Lower lobe of right lung (tissue), 2 donors: ENCODE results near the gene NAALADL1. TPM values are rescaled to one million over a fixed set of nuclear protein-coding genes. Genes with fewer than 3 reads are reported as not detected.
A peak's percentile ranks its signal among the peaks of the same experiment; 100 is the strongest.

Experiments
- ATAC-seq, 2 donors: fragments of 200-7000 bp; cut with Tn5 transposase; one replicate each; pipeline ENCODE4 v1.9.1; 2020 to 2022; ENCODE audit warnings: mild to moderate bottlenecking in 2 of 2, moderate library complexity in 2 of 2
- DNase-seq: peaks from one replicate; pipeline ENCODE4 v3.0.0-alpha.2; 2020
- H3K27ac ChIP-seq: fragments of 200-600 bp; one replicate; pipeline ENCODE4 v1.8.0; 2022
- H3K27me3 ChIP-seq: fragments of 200-600 bp; one replicate; pipeline ENCODE4 v1.8.0; 2022; ENCODE audit warnings: low read depth
- H3K36me3 ChIP-seq: fragments of 200-600 bp; one replicate; pipeline ENCODE4 v1.8.0; 2022; ENCODE audit warnings: mild to moderate bottlenecking
- H3K4me1 ChIP-seq: fragments of 200-600 bp; one replicate; pipeline ENCODE4 v1.8.0; 2022
- H3K4me3 ChIP-seq: fragments of 200-600 bp; one replicate; pipeline ENCODE4 v1.8.0; 2022; ENCODE audit warnings: mild to moderate bottlenecking
- H3K9me3 ChIP-seq: fragments of 200-600 bp; one replicate; pipeline ENCODE4 v1.8.0; 2022
- CTCF ChIP-seq: fragments of 200-600 bp; IDR thresholded peaks from one replicate; pipeline ENCODE4 v1.8.0; 2022; ENCODE audit warnings: antibody characterized with exemption, mild to moderate bottlenecking
- intact Hi-C: fragments of 100-400 bp; cut with DNase I; formaldehyde crosslinking; loops from one replicate; pipeline ENCODE4 v1.11.0; 2022
- total RNA-seq: library from RNA; stranded (reverse); fragmentation: NEBNext Ultra II Directional; extraction: Animal tissue kit (Norgen Biotek cat#: 25700); gene quantifications from one replicate; pipeline ENCODE4 v1.2.1, GENCODE V29; 2021
- donor health status: DM: no; HTN: yes; CAD: no; lungs with severe emphysema.

Gene NAALADL1
- total RNA-seq, 1 donor from 2014 or later, result 12.2 TPM

- intact Hi-C loops, result no loop called here
- TF ChIP-seq CTCF, result no peak
- H3K27me3 ChIP-seq, result no peaks in the 10 kb centered on the region
- no peak overlapping the region for H3K4me3 ChIP-seq
- H3K9me3 ChIP-seq, result no peaks in the 10 kb centered on the region
- ATAC-seq (no peak), DNase-seq (no peak)
- H3K36me3 ChIP-seq, result peaks cover 24% of the 10 kb centered on the region
- no peak overlapping the region for H3K27ac ChIP-seq
- H3K4me1 ChIP-seq, result peaks cover 46% of the 10 kb centered on the region
These were observed 12.6 kb downstream of the NAALADL1 start for GRCh38 chr11:65045728-65046127.

GRCh38 chr11:65045061-65045460 is 13.3 kb downstream of the NAALADL1 start:
- no peak for TF ChIP-seq CTCF
- ATAC-seq, result no peak
- no peak for DNase-seq
- peaks cover 24% of the 10 kb centered on the region for H3K36me3 ChIP-seq
- intact Hi-C loops, result no loop called here
- no peak overlapping the region for H3K27ac ChIP-seq
- no peak overlapping the region for H3K4me3 ChIP-seq
- no peaks in the 10 kb centered on the region for H3K9me3 ChIP-seq
- H3K27me3 ChIP-seq, result no peaks in the 10 kb centered on the region
- peaks cover 52% of the 10 kb centered on the region for H3K4me1 ChIP-seq

- H3K9me3 ChIP-seq, result no peaks in the 10 kb centered on the region
- ATAC-seq (peak; percentile 26 to 62), DNase-seq (peak; percentile 81)
- H3K36me3 ChIP-seq, result peaks cover 29% of the 10 kb centered on the region
- peaks cover 53% of the 10 kb centered on the region for H3K4me1 ChIP-seq
- H3K27ac ChIP-seq, result no peak overlapping the region
- no peak for TF ChIP-seq CTCF
- no peak overlapping the region for H3K4me3 ChIP-seq
- intact Hi-C loops, result no loop called here
- H3K27me3 ChIP-seq, result no peaks in the 10 kb centered on the region
These were observed 14.4 kb downstream of the NAALADL1 start for GRCh38 chr11:65043881-65044501.

GRCh38 chr11:65042891-65043290 is 15.5 kb downstream of the NAALADL1 start:
- peaks cover 38% of the 10 kb centered on the region for H3K36me3 ChIP-seq
- H3K9me3 ChIP-seq, result no peaks in the 10 kb centered on the region
- intact Hi-C loops, result no loop called here
- DNase-seq, result no peak
- no peaks in the 10 kb centered on the region for H3K27me3 ChIP-seq
- TF ChIP-seq CTCF, result no peak
- ATAC-seq, result no peak
- no peak overlapping the region for H3K27ac ChIP-seq
- peaks cover 48% of the 10 kb centered on the region for H3K4me1 ChIP-seq
- H3K4me3 ChIP-seq, result no peak overlapping the region

GRCh38 chr11:65040847-65041622 is 17.3 kb downstream of the NAALADL1 start, which contains the start of gene SAC3D1:
TSS of gene SAC3D1 (plus strand) at chr11:65041210. CDS start at chr11:65041293, 83 bp downstream.
- ATAC-seq (peak; percentile 96 to 97), DNase-seq (peak; percentile 94)
- intact Hi-C loops, result no loop called here
- H3K36me3 ChIP-seq, result peaks cover 52% of the 10 kb centered on the region
- H3K27me3 ChIP-seq, result no peaks in the 10 kb centered on the region
- peak within 1 kb of the TSS; percentile 91 for H3K27ac ChIP-seq
- TF ChIP-seq CTCF, result no peak
- peaks cover 35% of the 10 kb centered on the region for H3K4me1 ChIP-seq
- no peaks in the 10 kb centered on the region for H3K9me3 ChIP-seq
- peak within 1 kb of the TSS; percentile 93 for H3K4me3 ChIP-seq
